GM19328 (cell line): Measurements from ENCODE around the gene FGD1.

Source experiments
- ATAC-seq: cut with Tn5 transposase; IDR thresholded peaks from one replicate; pipeline ENCODE4 v1.9.1; 2021; ENCODE audit warnings: mild to moderate bottlenecking, moderate library complexity; ENCODE audit not compliant: unreplicated experiment

Gene FGD1

GRCh38 chrX:54411732-54412131, 84.3 kb downstream of the FGD1 start:
- ATAC-seq: no peak

GRCh38 chrX:54407266-54407665, 88.8 kb downstream of the FGD1 start:
- no peak for ATAC-seq

GRCh38 chrX:54397113-54397512, 98.9 kb downstream of the FGD1 start:
- ATAC-seq: no peak
